Measurements from ENCODE around the gene EGFL7.

Gene EGFL7

GRCh38 chr9:136693490-136694162 lies 30.9 kb downstream of the EGFL7 start:
- Histone ChIP-seq H3K4me2 (ENCODE audit: low read length) (no peak overlapping the region), H3K27ac (ENCODE audit: low read depth, low read length) (no peak overlapping the region), H3K27me3 (ENCODE audit: control insufficient read depth, low read length) (peaks cover 33% of the 10 kb centered on the region), H3K4me1 (ENCODE audit: control insufficient read depth, low read length) (peaks cover 30% of the 10 kb centered on the region), H3K79me2 (ENCODE audit: control insufficient read depth, low read length) (no peaks in the 10 kb centered on the region), H3K4me3 (ENCODE audit: low read length) (no peak overlapping the region), H3K9me3 (ENCODE audit: control insufficient read depth, insufficient read depth, low read length) (no peaks in the 10 kb centered on the region), H3F3A (ENCODE audit: control insufficient read depth, insufficient read depth) (no peaks in the 10 kb centered on the region), H3K9me2 (replicated peaks; ENCODE audit: control insufficient read depth, low read length) (no peaks in the 10 kb centered on the region), H3K36me3 (ENCODE audit: control insufficient read depth, low read length) (no peaks in the 10 kb centered on the region), H4K20me1 (ENCODE audit: control insufficient read depth, insufficient read depth, low read depth, low read length) (no peaks in the 10 kb centered on the region)
- TF ChIP-seq EZH2phosphoT487 (IDR thresholded peaks at IDR 0.05; ENCODE audit: borderline replicate concordance, low read length) = no peak
- TF ChIP-seq CTCF (IDR thresholded peaks at IDR 0.05; ENCODE audit: low read depth, low read length, poor library complexity, severe bottlenecking) = no peak

- Histone ChIP-seq H3K4me3 (ENCODE audit: low read length) (no peak overlapping the region), H3K9me2 (replicated peaks; ENCODE audit: control insufficient read depth, low read length) (no peaks in the 10 kb centered on the region), H3K4me1 (ENCODE audit: control insufficient read depth, low read length) (peaks cover 31% of the 10 kb centered on the region), H3K27me3 (ENCODE audit: control insufficient read depth, low read length) (peaks cover 26% of the 10 kb centered on the region), H3K27ac (ENCODE audit: low read depth, low read length) (no peak overlapping the region), H4K20me1 (ENCODE audit: control insufficient read depth, insufficient read depth, low read depth, low read length) (no peaks in the 10 kb centered on the region), H3F3A (ENCODE audit: control insufficient read depth, insufficient read depth) (no peaks in the 10 kb centered on the region), H3K4me2 (ENCODE audit: low read length) (no peak overlapping the region), H3K9me3 (ENCODE audit: control insufficient read depth, insufficient read depth, low read length) (no peaks in the 10 kb centered on the region), H3K36me3 (ENCODE audit: control insufficient read depth, low read length) (no peaks in the 10 kb centered on the region), H3K79me2 (ENCODE audit: control insufficient read depth, low read length) (no peaks in the 10 kb centered on the region)
- TF ChIP-seq CTCF (IDR thresholded peaks at IDR 0.05; ENCODE audit: low read depth, low read length, poor library complexity, severe bottlenecking) (peak; percentile 49), EZH2phosphoT487 (IDR thresholded peaks at IDR 0.05; ENCODE audit: borderline replicate concordance, low read length) (no peak)
Observed at GRCh38 chr9:136694163-136694871, 31.6 kb downstream of the EGFL7 start.

GRCh38 chr9:136694872-136695247 lies 32.1 kb downstream of the EGFL7 start:
- H3F3A ChIP-seq (ENCODE audit: control insufficient read depth, insufficient read depth) = no peaks in the 10 kb centered on the region
- TF ChIP-seq CTCF (IDR thresholded peaks at IDR 0.05; ENCODE audit: low read depth, low read length, poor library complexity, severe bottlenecking) = no peak
- no peak for TF ChIP-seq EZH2phosphoT487 (IDR thresholded peaks at IDR 0.05; ENCODE audit: borderline replicate concordance, low read length)
- no peaks in the 10 kb centered on the region for H3K9me3 ChIP-seq (ENCODE audit: control insufficient read depth, insufficient read depth, low read length)
- peaks cover 31% of the 10 kb centered on the region for H3K4me1 ChIP-seq (ENCODE audit: control insufficient read depth, low read length)
- H3K36me3 ChIP-seq (ENCODE audit: control insufficient read depth, low read length) = no peaks in the 10 kb centered on the region
- no peak overlapping the region for H3K27ac ChIP-seq (ENCODE audit: low read depth, low read length)
- peaks cover 24% of the 10 kb centered on the region for H3K27me3 ChIP-seq (ENCODE audit: control insufficient read depth, low read length)
- no peak overlapping the region for H3K4me3 ChIP-seq (ENCODE audit: low read length)
- H4K20me1 ChIP-seq (ENCODE audit: control insufficient read depth, insufficient read depth, low read depth, low read length) = no peaks in the 10 kb centered on the region
- H3K9me2 ChIP-seq (replicated peaks; ENCODE audit: control insufficient read depth, low read length) = no peaks in the 10 kb centered on the region
- H3K4me2 ChIP-seq (ENCODE audit: low read length) = no peak overlapping the region
- no peaks in the 10 kb centered on the region for H3K79me2 ChIP-seq (ENCODE audit: control insufficient read depth, low read length)

All from DOHH2 (cell line).